Measurements from ENCODE around the gene EDDM13. TPM values are rescaled to one million over a fixed set of nuclear protein-coding genes. Genes with fewer than 3 reads are reported as not detected.
"Not testable (repeated sequence)": the region's sequence is repeated elsewhere in the genome, so short reads cannot be mapped to it uniquely, and the experiment has no call there.

Gene EDDM13
- total RNA-seq, result not detected
- polyA plus RNA-seq, result 1 to 10 TPM in 2 of 3 donors, under 1 TPM in 1; 0.71 to 1.2 (median 1.1) TPM
- long read RNA-seq, donor 1, result 0 reads
- long read RNA-seq, donor 2, result 0 reads

- Histone ChIP-seq H3K4me1 (no peaks in the 10 kb centered on the region), H3K27me3 (replicated peaks in 1 of 7) (no peaks in the 10 kb centered on the region), H3K9me3 (peaks cover 0 to 5% (median 0%) of the 10 kb centered on the region in 8 donors), H3K27ac (no peak within 1 kb of the TSS), H3K36me3 (peaks cover 0 to 9% (median 0%) of the 10 kb centered on the region in 6 donors), H3K4me3 (no peak within 1 kb of the TSS)
- 83 to 92% (median 88%) methylated on average over 6 of the region's 6 CpGs for WGBS, 5 donors
- TF ChIP-seq CTCF (IDR thresholded peaks at IDR 0.05 in 8 of 11, conservative IDR thresholded peaks at IDR 0.05 in 3 of 11) (no peak), POLR2AphosphoS5 (IDR thresholded peaks at IDR 0.05) (no peak), POLR2A (IDR thresholded peaks at IDR 0.05) (no peak)
- intact Hi-C loops (cut with DNase I; ENCODE audit: low total_unique reads), result no loop called here
- no peak for DNase-seq
These were observed at the start of gene EDDM13 for GRCh38 chr19:56272161-56272798. EDDM13 (plus strand) TSS chr19:56272748; CDS start chr19:56272835, 87 bp downstream.

GRCh38 chr19:56222901-56223300 is 49.6 kb upstream of the EDDM13 start:
- H3K9me3 ChIP-seq, result no peaks in the 10 kb centered on the region

GRCh38 chr19:56223481-56223880 is 49.1 kb upstream of the EDDM13 start:
- Histone ChIP-seq H3K36me3 (peaks cover 0 to 34% (median 0%) of the 10 kb centered on the region in 6 donors), H3K4me3 (no peak overlapping the region), H3K9me3 (no peaks in the 10 kb centered on the region), H3K27ac (no peak overlapping the region), H3K27me3 (replicated peaks in 1 of 7) (peaks cover 0 to 1% (median 0%) of the 10 kb centered on the region in 7 donors), H3K4me1 (no peaks in the 10 kb centered on the region)
- TF ChIP-seq POLR2AphosphoS5 (IDR thresholded peaks at IDR 0.05) (no peak), CTCF (IDR thresholded peaks at IDR 0.05 in 8 of 11, conservative IDR thresholded peaks at IDR 0.05 in 3 of 11) (no peak), POLR2A (IDR thresholded peaks at IDR 0.05) (no peak)
- DNase-seq, result no peak
- WGBS, 5 donors, result 90 to 96% (median 93%) methylated on average over 9 of the region's 9 CpGs
- intact Hi-C loops (cut with DNase I; ENCODE audit: low total_unique reads), result no loop called here

More at GRCh38 chr19:56222901-56223300, 49.6 kb upstream of the EDDM13 start:
- no peak overlapping the region for H3K27ac ChIP-seq
- H3K4me1 ChIP-seq, result peaks cover 0 to 1% (median under 1%) of the 10 kb centered on the region in 6 donors
- intact Hi-C loops (cut with DNase I; ENCODE audit: low total_unique reads), result no loop called here
- peaks cover 0 to 34% (median 0%) of the 10 kb centered on the region in 6 donors for H3K36me3 ChIP-seq
- TF ChIP-seq CTCF (IDR thresholded peaks at IDR 0.05 in 8 of 11, conservative IDR thresholded peaks at IDR 0.05 in 3 of 11) (no peak), POLR2AphosphoS5 (IDR thresholded peaks at IDR 0.05) (no peak), POLR2A (IDR thresholded peaks at IDR 0.05) (no peak)
- H3K4me3 ChIP-seq, result no peak overlapping the region
- H3K27me3 ChIP-seq (replicated peaks in 1 of 7), result peaks cover 0 to 7% (median 0%) of the 10 kb centered on the region in 7 donors
- DNase-seq, result no peak
- 80 to 87% (median 84%) methylated on average over 6 of the region's 6 CpGs for WGBS, 5 donors

- Histone ChIP-seq H3K9me3 (no peaks in the 10 kb centered on the region), H3K36me3 (no peaks in the 10 kb centered on the region), H3K4me3 (no peak overlapping the region), H3K27me3 (replicated peaks in 1 of 7) (no peaks in the 10 kb centered on the region), H3K4me1 (no peaks in the 10 kb centered on the region), H3K27ac (no peak overlapping the region)
- no peak for DNase-seq
- intact Hi-C loops (cut with DNase I; ENCODE audit: low total_unique reads), result no loop called here
- TF ChIP-seq POLR2AphosphoS5 (IDR thresholded peaks at IDR 0.05), result no peak
- WGBS, 5 donors, result 89 to 95% (median 92%) methylated on average over 7 of the region's 7 CpGs
These were observed 27.3 kb upstream of the EDDM13 start for GRCh38 chr19:56245121-56245740.

- H3K36me3 ChIP-seq; H3K4me3 ChIP-seq; H3K9me3 ChIP-seq; DNase-seq; H3K4me1 ChIP-seq; H3K27ac ChIP-seq; intact Hi-C loops (cut with DNase I; ENCODE audit: low total_unique reads); H3K27me3 ChIP-seq (replicated peaks in 1 of 7): not testable (repeated sequence)
- WGBS, 5 donors, result 58 to 77% (median 74%) methylated on average over 3 to 4 of the region's 4 CpGs
These were observed 26.8 kb upstream of the EDDM13 start for GRCh38 chr19:56245764-56246163.

GRCh38 chr19:56248736-56249338 is 23.7 kb upstream of the EDDM13 start:
- H3K36me3 ChIP-seq; DNase-seq; H3K27ac ChIP-seq; H3K9me3 ChIP-seq; H3K4me3 ChIP-seq; intact Hi-C loops (cut with DNase I; ENCODE audit: low total_unique reads); H3K27me3 ChIP-seq (replicated peaks in 1 of 7); H3K4me1 ChIP-seq: not testable (repeated sequence)
- WGBS, 5 donors, result 94 to 95% (median 95%) methylated on average over 8 of the region's 8 CpGs

Measured in spleen (tissue), 13 donors.